ENCODE measurements around the gene BRD4. TPM values are rescaled to one million over a fixed set of nuclear protein-coding genes. Genes with fewer than 3 reads are reported as not detected.

BRD4 gene
- total and polyA plus RNA-seq, 2 experiments from 2014 or later = 63.8 to 115 TPM

DNA sequence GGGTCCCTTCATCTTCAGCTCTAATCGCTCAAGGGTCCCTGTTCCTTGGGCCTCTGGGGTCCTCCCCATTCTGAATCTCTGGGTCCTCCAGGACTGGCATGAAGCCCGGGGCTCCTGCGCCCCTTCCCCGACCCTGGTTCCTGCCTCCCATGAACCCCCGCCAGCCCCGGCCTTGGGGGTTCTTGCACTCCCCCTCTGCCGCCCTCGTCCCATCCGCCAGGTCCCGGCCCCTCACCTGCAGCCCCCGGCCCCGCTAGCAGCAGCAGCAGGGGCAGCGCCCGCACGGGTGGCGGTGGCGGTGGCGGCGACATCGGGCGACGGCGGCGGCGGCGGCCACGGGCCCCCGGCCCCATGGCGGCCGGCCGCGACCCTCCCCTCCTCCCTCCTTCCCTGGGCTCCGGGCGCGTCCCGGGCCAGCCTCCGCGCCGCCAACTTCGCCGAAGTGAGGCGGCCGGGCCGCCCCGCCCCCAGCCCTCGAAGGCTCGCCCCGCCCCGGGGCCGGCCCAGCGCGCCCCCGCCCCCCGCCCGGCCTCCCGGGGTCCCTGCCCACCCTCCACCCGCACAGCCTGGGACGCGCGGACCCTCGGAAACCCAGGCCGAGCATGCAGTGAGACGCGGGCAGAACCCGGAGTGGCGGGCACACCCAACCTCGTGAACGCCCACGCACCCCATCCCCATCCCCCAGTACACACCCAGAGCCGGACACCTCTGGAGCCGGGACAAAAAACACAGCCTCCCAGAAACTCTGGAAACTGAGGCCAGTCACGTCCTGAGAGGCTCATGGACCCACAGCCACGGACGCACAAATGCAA, 131.6 kb downstream of the BRD4 start, which contains the start of gene NOTCH3:
Gene NOTCH3, minus strand, starts transcription at position 443 of the 812 bp plus-strand sequence. Its CDS starts 90 bp downstream, at position 353.
- TF ChIP-seq POLR2AphosphoS5 (IDR thresholded peaks at IDR 0.05; ENCODE audit: low read depth) (peak; percentile 64; the same call in 1 of the 2 replicates), NANOG (IDR thresholded peaks at IDR 0.05; ENCODE audit: borderline replicate concordance) (no peak)
- Histone ChIP-seq H3K36me3 (ENCODE audit: insufficient read depth) (0 out of 2 replicates have a peak, but pooled peaks cover 4% of the 10 kb centered on the region), H3K27me3 (ENCODE audit: insufficient read depth) (no peaks in the 10 kb centered on the region), H3K27ac (ENCODE audit: low read depth) (peak within 1 kb of the TSS; percentile 59; the same call in 1 of the 2 replicates), H3K4me1 (ENCODE audit: insufficient read depth) (peaks cover 13% of the 10 kb centered on the region), H3K9me2 (ENCODE audit: insufficient read depth) (no peaks in the 10 kb centered on the region), H3K79me2 (replicated peaks; ENCODE audit: insufficient read depth) (peaks cover 24% of the 10 kb centered on the region), H3K4me3 (peak within 1 kb of the TSS; percentile 94), H3K4me2 (peak within 1 kb of the TSS; percentile 88), H4K20me1 (replicated peaks; ENCODE audit: insufficient read depth) (no peaks in the 10 kb centered on the region; the same call in 1 of the 2 replicates), H3F3A (replicated peaks; ENCODE audit: low read depth) (peaks cover 27% of the 10 kb centered on the region), H2AFZ (peak within 1 kb of the TSS; percentile 73)
- Mint-ChIP-seq H3K27ac (no peak within 1 kb of the TSS; the same call in 1 of the 2 replicates), H3K27me3 (ENCODE audit: insufficient read depth, low read depth, poor library complexity) (peaks cover 22% of the 10 kb centered on the region), H3K4me1 (peaks cover 26% of the 10 kb centered on the region), H3K36me3 (ENCODE audit: low read depth) (peaks cover 24% of the 10 kb centered on the region), H3K4me3 (peak within 1 kb of the TSS; percentile 83), H3K9me3 (no peaks in the 10 kb centered on the region; the same call in 2 of the 3 replicates)
- ATAC-seq (peak; percentile 35), DNase-seq (ENCODE audit: low spot score) (peak; percentile 79)

DNA sequence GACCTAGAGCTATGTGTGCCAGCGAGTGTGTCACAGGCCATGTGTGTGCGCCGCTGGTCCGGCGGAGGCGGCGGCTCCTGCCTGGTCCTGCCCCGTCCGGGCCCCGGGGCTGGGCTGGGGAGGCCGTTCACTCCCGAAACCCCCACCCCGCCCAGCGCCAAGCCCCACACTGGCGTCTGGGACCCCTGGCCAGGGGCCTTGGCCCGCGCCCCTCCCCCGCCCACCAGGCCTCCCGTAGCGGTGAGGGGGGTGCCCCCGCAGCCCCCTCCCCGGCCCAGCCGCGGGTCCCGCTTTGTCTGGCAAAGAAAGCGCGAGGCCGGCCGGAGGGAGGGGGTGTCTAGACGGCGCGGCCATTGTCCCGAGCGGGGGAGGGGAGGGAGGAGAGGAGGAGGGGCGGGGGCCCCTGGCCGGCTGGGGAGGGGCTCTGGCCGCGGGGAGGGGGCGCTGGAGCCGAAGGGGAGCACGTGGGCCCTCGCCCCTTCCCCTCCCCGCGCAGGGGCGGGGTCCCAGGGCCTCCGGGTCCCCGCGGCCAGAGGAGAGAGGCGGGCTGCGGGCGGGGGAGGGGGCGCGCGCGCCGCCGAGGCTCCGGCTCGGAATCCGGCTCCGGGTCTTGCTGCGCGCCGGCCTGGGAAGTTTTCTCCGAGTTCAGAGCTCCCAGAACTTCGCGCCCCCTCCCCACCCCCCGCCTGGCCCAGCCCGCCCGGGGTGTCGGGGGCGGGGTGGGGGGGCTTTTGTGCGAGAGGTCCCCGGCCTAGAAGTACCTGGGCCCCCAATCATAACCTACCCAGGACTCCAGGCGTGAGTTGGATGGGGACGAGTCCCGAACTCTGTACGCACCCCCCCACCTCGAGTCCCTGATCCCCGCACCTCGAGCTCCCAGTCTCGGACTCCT, 132.4 kb downstream of the BRD4 start:
- ATAC-seq (peak; percentile 39), DNase-seq (ENCODE audit: low spot score) (peak; percentile 91)
- TF ChIP-seq CTCF (conservative IDR thresholded peaks at IDR 0.05; ENCODE audit: low read depth in 2 of 2) (no peak), EZH2phosphoT487 (IDR thresholded peaks at IDR 0.05; ENCODE audit: unreplicated experiment) (no peak), CREB1 (CRISPR knock-in tag; IDR thresholded peaks at IDR 0.05; ENCODE audit: low read depth) (peak; percentile 50; the same call in 1 of the 2 replicates), ZNF114 (CRISPR knock-in tag; IDR thresholded peaks at IDR 0.05) (no peak), STAT1 (IDR thresholded peaks at IDR 0.05; ENCODE audit: unreplicated experiment) (no peak)
- TF ChIP-seq, protein P1, sequence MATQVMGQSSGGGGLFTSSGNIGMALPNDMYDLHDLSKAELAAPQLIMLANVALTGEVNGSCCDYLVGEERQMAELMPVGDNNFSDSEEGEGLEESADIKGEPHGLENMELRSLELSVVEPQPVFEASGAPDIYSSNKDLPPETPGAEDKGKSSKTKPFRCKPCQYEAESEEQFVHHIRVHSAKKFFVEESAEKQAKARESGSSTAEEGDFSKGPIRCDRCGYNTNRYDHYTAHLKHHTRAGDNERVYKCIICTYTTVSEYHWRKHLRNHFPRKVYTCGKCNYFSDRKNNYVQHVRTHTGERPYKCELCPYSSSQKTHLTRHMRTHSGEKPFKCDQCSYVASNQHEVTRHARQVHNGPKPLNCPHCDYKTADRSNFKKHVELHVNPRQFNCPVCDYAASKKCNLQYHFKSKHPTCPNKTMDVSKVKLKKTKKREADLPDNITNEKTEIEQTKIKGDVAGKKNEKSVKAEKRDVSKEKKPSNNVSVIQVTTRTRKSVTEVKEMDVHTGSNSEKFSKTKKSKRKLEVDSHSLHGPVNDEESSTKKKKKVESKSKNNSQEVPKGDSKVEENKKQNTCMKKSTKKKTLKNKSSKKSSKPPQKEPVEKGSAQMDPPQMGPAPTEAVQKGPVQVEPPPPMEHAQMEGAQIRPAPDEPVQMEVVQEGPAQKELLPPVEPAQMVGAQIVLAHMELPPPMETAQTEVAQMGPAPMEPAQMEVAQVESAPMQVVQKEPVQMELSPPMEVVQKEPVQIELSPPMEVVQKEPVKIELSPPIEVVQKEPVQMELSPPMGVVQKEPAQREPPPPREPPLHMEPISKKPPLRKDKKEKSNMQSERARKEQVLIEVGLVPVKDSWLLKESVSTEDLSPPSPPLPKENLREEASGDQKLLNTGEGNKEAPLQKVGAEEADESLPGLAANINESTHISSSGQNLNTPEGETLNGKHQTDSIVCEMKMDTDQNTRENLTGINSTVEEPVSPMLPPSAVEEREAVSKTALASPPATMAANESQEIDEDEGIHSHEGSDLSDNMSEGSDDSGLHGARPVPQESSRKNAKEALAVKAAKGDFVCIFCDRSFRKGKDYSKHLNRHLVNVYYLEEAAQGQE (IDR thresholded peaks at IDR 0.05; ENCODE audit: unreplicated experiment) = no peak

More for the DNA sequence above, 132.4 kb downstream of the BRD4 start:
- Mint-ChIP-seq H3K27me3 (ENCODE audit: insufficient read depth, low read depth, poor library complexity) (peaks cover 22% of the 10 kb centered on the region), H3K27ac (peak overlapping the region; percentile 49; the same call in 1 of the 2 replicates), H3K9me3 (no peaks in the 10 kb centered on the region; the same call in 2 of the 3 replicates), H3K4me1 (peaks cover 28% of the 10 kb centered on the region), H3K36me3 (ENCODE audit: low read depth) (peaks cover 25% of the 10 kb centered on the region), H3K4me3 (peak overlapping the region; percentile 83)
- Histone ChIP-seq H3K4me1 (ENCODE audit: insufficient read depth) (peaks cover 16% of the 10 kb centered on the region), H3K4me2 (peak overlapping the region; percentile 88), H3K27me3 (ENCODE audit: insufficient read depth) (no peaks in the 10 kb centered on the region), H3K9me2 (ENCODE audit: insufficient read depth) (no peaks in the 10 kb centered on the region), H4K20me1 (replicated peaks; ENCODE audit: insufficient read depth) (peaks cover 2% of the 10 kb centered on the region; the same call in 1 of the 2 replicates), H3K4me3 (peak overlapping the region; percentile 94), H2AFZ (no peak overlapping the region), H3K27ac (ENCODE audit: low read depth) (peak overlapping the region; percentile 59; the same call in 1 of the 2 replicates), H3F3A (replicated peaks; ENCODE audit: low read depth) (peaks cover 27% of the 10 kb centered on the region), H3K79me2 (replicated peaks; ENCODE audit: insufficient read depth) (peaks cover 27% of the 10 kb centered on the region), H3K36me3 (ENCODE audit: insufficient read depth) (0 out of 2 replicates have a peak, but pooled peaks cover 4% of the 10 kb centered on the region)
